ENCODE results near the gene GPRIN1. TPM values are rescaled to one million over a fixed set of nuclear protein-coding genes. Genes with fewer than 3 reads are reported as not detected.
A peak's percentile ranks its signal among the peaks of the same experiment; 100 is the strongest.

Gene GPRIN1
- total and polyA plus RNA-seq, 2 experiments from 2014 or later, result 0.27 to 0.79 TPM

GRCh38 chr5:176597417-176598389, 12.3 kb downstream of the GPRIN1 start:
- Histone ChIP-seq H3K36me3 (no peaks in the 10 kb centered on the region), H3K9me3 (ENCODE audit: low read depth) (no peaks in the 10 kb centered on the region), H3K27ac (no peak overlapping the region), H3K27me3 (no peaks in the 10 kb centered on the region), H3K4me1 (ENCODE audit: low read depth) (no peaks in the 10 kb centered on the region), H3K4me3 (no peak overlapping the region)
- TF ChIP-seq CTCF (IDR thresholded peaks at IDR 0.05; ENCODE audit: low read depth, low read length), result no peak
- DNase-seq (ENCODE audit: low read depth in 1 of 2, low spot score in 1 of 2), result no peak

- DNase-seq (ENCODE audit: low read depth in 1 of 2, low spot score in 1 of 2), result peak; percentile 52 to 56
- Histone ChIP-seq H3K9me3 (ENCODE audit: low read depth) (no peaks in the 10 kb centered on the region), H3K27ac (no peak overlapping the region), H3K4me1 (ENCODE audit: low read depth) (no peaks in the 10 kb centered on the region), H3K27me3 (no peaks in the 10 kb centered on the region), H3K36me3 (no peaks in the 10 kb centered on the region), H3K4me3 (no peak overlapping the region)
- peak; percentile 21 for TF ChIP-seq CTCF (IDR thresholded peaks at IDR 0.05; ENCODE audit: low read depth, low read length)
These were observed 13.1 kb downstream of the GPRIN1 start for GRCh38 chr5:176596689-176597416.

- no peak overlapping the region for H3K4me3 ChIP-seq
- no peaks in the 10 kb centered on the region for H3K36me3 ChIP-seq
- TF ChIP-seq CTCF (IDR thresholded peaks at IDR 0.05; ENCODE audit: low read depth, low read length), result no peak
These were observed 13.8 kb downstream of the GPRIN1 start for GRCh38 chr5:176596069-176596644.

GRCh38 chr5:176595386-176595943, 14.5 kb downstream of the GPRIN1 start:
- Histone ChIP-seq H3K4me1 (ENCODE audit: low read depth) (no peaks in the 10 kb centered on the region), H3K27me3 (no peaks in the 10 kb centered on the region), H3K27ac (no peak overlapping the region), H3K4me3 (no peak overlapping the region), H3K9me3 (ENCODE audit: low read depth) (no peaks in the 10 kb centered on the region), H3K36me3 (no peaks in the 10 kb centered on the region)
- TF ChIP-seq CTCF (IDR thresholded peaks at IDR 0.05; ENCODE audit: low read depth, low read length), result no peak
- DNase-seq (ENCODE audit: low read depth in 1 of 2, low spot score in 1 of 2), result no peak

More at GRCh38 chr5:176596069-176596644, 13.8 kb downstream of the GPRIN1 start:
- DNase-seq (ENCODE audit: low read depth in 1 of 2, low spot score in 1 of 2), result no peak
- H3K9me3 ChIP-seq (ENCODE audit: low read depth), result no peaks in the 10 kb centered on the region
- H3K27ac ChIP-seq, result no peak overlapping the region
- no peaks in the 10 kb centered on the region for H3K27me3 ChIP-seq
- no peaks in the 10 kb centered on the region for H3K4me1 ChIP-seq (ENCODE audit: low read depth)

- no peak for DNase-seq (ENCODE audit: low read depth in 1 of 2, low spot score in 1 of 2)
- H3K27me3 ChIP-seq, result no peaks in the 10 kb centered on the region
- no peak for TF ChIP-seq CTCF (IDR thresholded peaks at IDR 0.05; ENCODE audit: low read depth, low read length)
These were observed 15.4 kb downstream of the GPRIN1 start for GRCh38 chr5:176594554-176594953.

More at GRCh38 chr5:176594554-176594953, 15.4 kb downstream of the GPRIN1 start:
- no peaks in the 10 kb centered on the region for H3K36me3 ChIP-seq
- no peaks in the 10 kb centered on the region for H3K9me3 ChIP-seq (ENCODE audit: low read depth)
- H3K4me3 ChIP-seq, result no peak overlapping the region
- H3K27ac ChIP-seq, result no peak overlapping the region
- no peaks in the 10 kb centered on the region for H3K4me1 ChIP-seq (ENCODE audit: low read depth)
